Measurements from ENCODE around the gene ANO1.

ANO1 gene

GRCh38 chr11:70206982-70207376, 128.9 kb downstream of the ANO1 start:
- H3K18ac ChIP-seq (ENCODE audit: low read depth in 1 of 2, low read length in 2 of 2) = no peak overlapping the region
- H3K9me3 ChIP-seq (ENCODE audit: control insufficient read depth, low read length) = no peaks in the 10 kb centered on the region
- H2BK5ac ChIP-seq (ENCODE audit: low read depth, low read length, poor library complexity, severe bottlenecking) = no peak overlapping the region
- 92% methylated on average over 4 of the region's 6 CpGs for WGBS
- DNase-seq = no peak
- no peak overlapping the region for H2BK15ac ChIP-seq (ENCODE audit: low read depth, poor library complexity, severe bottlenecking)
- H2AK5ac ChIP-seq (ENCODE audit: low read length, severe bottlenecking) = no peak overlapping the region
- no peak overlapping the region for H3K14ac ChIP-seq (ENCODE audit: low read length in 2 of 2)
- H2AFZ ChIP-seq (ENCODE audit: low read depth, low read length) = no peak overlapping the region
- peaks cover 46 to 47% of the 10 kb centered on the region in 2 experiments for H3K36me3 ChIP-seq (ENCODE audit: control insufficient read depth in 1 of 2, insufficient read depth in 2 of 2, low read depth in 1 of 2, low read length in 2 of 2)
- no peak overlapping the region for H3K4ac ChIP-seq (ENCODE audit: low read depth in 1 of 2, low read length in 2 of 2)
- no peak overlapping the region for H4K8ac ChIP-seq (ENCODE audit: low read length)
- H3K4me3 ChIP-seq (ENCODE audit: insufficient read depth in 1 of 2, low read depth in 1 of 2, low read length in 2 of 2) = no peak overlapping the region
- H3K23ac ChIP-seq (ENCODE audit: low read length in 2 of 2) = no peak overlapping the region
- no peak overlapping the region for H3K4me2 ChIP-seq (ENCODE audit: low read length, poor library complexity, severe bottlenecking)
- H2BK120ac ChIP-seq (ENCODE audit: low read depth, low read length) = no peak overlapping the region
- H4K91ac ChIP-seq (ENCODE audit: low read length) = no peak overlapping the region
- H3K4me1 ChIP-seq (ENCODE audit: control insufficient read depth, insufficient read depth, low read depth, low read length) = peaks cover 48% of the 10 kb centered on the region
- H2BK12ac ChIP-seq (ENCODE audit: low read length in 2 of 2) = no peak overlapping the region
- no peak overlapping the region for H3K9ac ChIP-seq (ENCODE audit: low read length)
- H3K27ac ChIP-seq (ENCODE audit: low read length, poor library complexity, severe bottlenecking) = no peak overlapping the region
- H3K27me3 ChIP-seq (ENCODE audit: control insufficient read depth in 1 of 2, insufficient read depth in 1 of 2, low read length in 2 of 2) = no peaks in the 10 kb centered on the region
- peaks cover 17% of the 10 kb centered on the region for H3K79me1 ChIP-seq (replicated peaks; ENCODE audit: low read length, poor library complexity, severe bottlenecking)

DNA sequence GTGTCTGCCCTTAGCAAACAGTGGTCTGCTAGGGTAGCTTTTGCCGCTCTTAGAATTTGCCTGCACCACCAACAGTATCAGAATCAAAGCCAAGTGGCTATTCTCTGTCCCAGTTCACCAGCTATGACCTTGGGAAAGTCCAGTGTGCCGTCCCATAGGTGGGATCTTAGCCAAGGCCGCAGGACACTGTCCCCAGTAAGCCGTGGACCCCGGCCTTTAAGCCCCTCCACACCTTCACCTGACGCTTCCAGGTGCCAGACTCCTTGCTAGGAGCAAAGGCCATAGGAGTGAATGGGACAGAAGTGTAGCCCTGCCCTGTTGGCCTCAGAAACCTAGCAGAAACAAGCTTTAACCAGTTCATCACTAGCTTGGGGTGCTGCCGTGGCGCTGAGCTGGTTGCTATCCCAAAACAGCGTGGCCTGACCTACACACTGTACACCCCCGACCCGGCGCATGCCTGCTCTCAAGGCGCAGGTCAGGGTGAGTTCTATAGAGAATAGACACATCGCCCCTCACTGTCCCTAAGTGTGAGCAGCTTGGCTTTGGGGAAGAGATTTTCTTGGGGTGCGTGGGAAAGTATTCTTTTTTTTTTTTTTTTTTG, 129.5 kb downstream of the ANO1 start:
- Histone ChIP-seq H2AK5ac (ENCODE audit: low read length, severe bottlenecking) (peak overlapping the region; percentile 17), H3K9ac (ENCODE audit: low read length) (no peak overlapping the region), H3K4me1 (ENCODE audit: control insufficient read depth, insufficient read depth, low read depth, low read length) (peaks cover 49% of the 10 kb centered on the region), H3K27ac (ENCODE audit: low read length, poor library complexity, severe bottlenecking) (no peak overlapping the region), H3K23ac (ENCODE audit: low read length in 2 of 2) (no peak overlapping the region), H3K4ac (ENCODE audit: low read depth in 1 of 2, low read length in 2 of 2) (no peak overlapping the region), H3K4me3 (ENCODE audit: insufficient read depth in 1 of 2, low read depth in 1 of 2, low read length in 2 of 2) (no peak overlapping the region), H3K9me3 (ENCODE audit: control insufficient read depth, low read length) (no peaks in the 10 kb centered on the region), H3K4me2 (ENCODE audit: low read length, poor library complexity, severe bottlenecking) (no peak overlapping the region), H4K91ac (ENCODE audit: low read length) (no peak overlapping the region), H2BK15ac (ENCODE audit: low read depth, poor library complexity, severe bottlenecking) (no peak overlapping the region), H4K8ac (ENCODE audit: low read length) (no peak overlapping the region), H2BK12ac (ENCODE audit: low read length in 2 of 2) (peak overlapping the region in 1 of 2 experiments; percentile 54), H3K14ac (ENCODE audit: low read length in 2 of 2) (no peak overlapping the region), H2BK120ac (ENCODE audit: low read depth, low read length) (no peak overlapping the region), H3K36me3 (ENCODE audit: control insufficient read depth in 1 of 2, insufficient read depth in 2 of 2, low read depth in 1 of 2, low read length in 2 of 2) (peaks cover 46 to 47% of the 10 kb centered on the region in 2 experiments), H2AFZ (ENCODE audit: low read depth, low read length) (no peak overlapping the region), H3K79me1 (replicated peaks; ENCODE audit: low read length, poor library complexity, severe bottlenecking) (peaks cover 17% of the 10 kb centered on the region), H3K27me3 (ENCODE audit: control insufficient read depth in 1 of 2, insufficient read depth in 1 of 2, low read length in 2 of 2) (no peaks in the 10 kb centered on the region), H2BK5ac (ENCODE audit: low read depth, low read length, poor library complexity, severe bottlenecking) (no peak overlapping the region), H3K18ac (ENCODE audit: low read depth in 1 of 2, low read length in 2 of 2) (no peak overlapping the region)
- DNase-seq = no peak
- WGBS = 96% methylated on average over 14 of the region's 15 CpGs

- no peak overlapping the region for H3K4ac ChIP-seq (ENCODE audit: low read depth in 1 of 2, low read length in 2 of 2)
- H3K4me1 ChIP-seq (ENCODE audit: control insufficient read depth, insufficient read depth, low read depth, low read length) = peaks cover 48% of the 10 kb centered on the region
- H3K18ac ChIP-seq (ENCODE audit: low read depth in 1 of 2, low read length in 2 of 2) = no peak overlapping the region
- no peak overlapping the region for H2AFZ ChIP-seq (ENCODE audit: low read depth, low read length)
- H3K79me1 ChIP-seq (replicated peaks; ENCODE audit: low read length, poor library complexity, severe bottlenecking) = peaks cover 17% of the 10 kb centered on the region
- H2BK15ac ChIP-seq (ENCODE audit: low read depth, poor library complexity, severe bottlenecking) = no peak overlapping the region
- H3K23ac ChIP-seq (ENCODE audit: low read length in 2 of 2) = no peak overlapping the region
- no peaks in the 10 kb centered on the region for H3K27me3 ChIP-seq (ENCODE audit: control insufficient read depth in 1 of 2, insufficient read depth in 1 of 2, low read length in 2 of 2)
- no peaks in the 10 kb centered on the region for H3K9me3 ChIP-seq (ENCODE audit: control insufficient read depth, low read length)
- no peak overlapping the region for H2BK12ac ChIP-seq (ENCODE audit: low read length in 2 of 2)
- no peak overlapping the region for H3K4me2 ChIP-seq (ENCODE audit: low read length, poor library complexity, severe bottlenecking)
- H3K4me3 ChIP-seq (ENCODE audit: insufficient read depth in 1 of 2, low read depth in 1 of 2, low read length in 2 of 2) = no peak overlapping the region
- no peak for DNase-seq
- 98% methylated on average over 4 of the region's 6 CpGs for WGBS
- H3K9ac ChIP-seq (ENCODE audit: low read length) = peak overlapping the region; percentile 58
- no peak overlapping the region for H3K27ac ChIP-seq (ENCODE audit: low read length, poor library complexity, severe bottlenecking)
- no peak overlapping the region for H4K91ac ChIP-seq (ENCODE audit: low read length)
- no peak overlapping the region for H2BK120ac ChIP-seq (ENCODE audit: low read depth, low read length)
- H3K14ac ChIP-seq (ENCODE audit: low read length in 2 of 2) = no peak overlapping the region
- no peak overlapping the region for H2BK5ac ChIP-seq (ENCODE audit: low read depth, low read length, poor library complexity, severe bottlenecking)
- no peak overlapping the region for H4K8ac ChIP-seq (ENCODE audit: low read length)
- peaks cover 43 to 47% of the 10 kb centered on the region in 2 experiments for H3K36me3 ChIP-seq (ENCODE audit: control insufficient read depth in 1 of 2, insufficient read depth in 2 of 2, low read depth in 1 of 2, low read length in 2 of 2)
- H2AK5ac ChIP-seq (ENCODE audit: low read length, severe bottlenecking) = no peak overlapping the region
Measured at GRCh38 chr11:70209391-70209912, 131.3 kb downstream of the ANO1 start.

DNA sequence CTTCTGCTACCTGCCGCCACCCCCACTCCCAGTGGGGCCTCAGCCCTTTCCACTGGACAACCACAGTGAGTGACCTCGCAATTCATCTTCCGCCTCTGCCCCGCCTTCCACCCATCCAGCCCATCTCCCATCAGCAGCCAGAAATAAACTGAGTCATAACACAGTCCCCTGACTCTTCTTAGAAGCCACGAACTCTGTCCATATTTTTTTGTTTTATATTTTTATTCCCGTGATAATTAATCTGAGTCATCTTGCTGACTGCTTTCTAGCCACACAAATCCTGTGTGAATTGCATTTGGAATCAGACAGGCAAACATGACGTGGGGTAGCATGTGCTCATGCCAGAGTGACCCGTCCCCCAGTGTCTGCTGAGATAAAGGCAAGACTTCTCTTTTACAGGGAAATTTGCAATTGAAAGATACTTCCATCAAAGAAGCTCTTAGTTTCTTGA, 132.0 kb downstream of the ANO1 start:
- no peak overlapping the region for H2BK120ac ChIP-seq (ENCODE audit: low read depth, low read length)
- no peak overlapping the region for H3K4me2 ChIP-seq (ENCODE audit: low read length, poor library complexity, severe bottlenecking)
- no peak overlapping the region for H2BK15ac ChIP-seq (ENCODE audit: low read depth, poor library complexity, severe bottlenecking)
- H3K79me1 ChIP-seq (replicated peaks; ENCODE audit: low read length, poor library complexity, severe bottlenecking) = peaks cover 17% of the 10 kb centered on the region
- H3K18ac ChIP-seq (ENCODE audit: low read depth in 1 of 2, low read length in 2 of 2) = no peak overlapping the region
- DNase-seq = no peak
- no peak overlapping the region for H3K4me3 ChIP-seq (ENCODE audit: insufficient read depth in 1 of 2, low read depth in 1 of 2, low read length in 2 of 2)
- no peak overlapping the region for H4K91ac ChIP-seq (ENCODE audit: low read length)
- H2AK5ac ChIP-seq (ENCODE audit: low read length, severe bottlenecking) = no peak overlapping the region
- no peaks in the 10 kb centered on the region for H3K27me3 ChIP-seq (ENCODE audit: control insufficient read depth in 1 of 2, insufficient read depth in 1 of 2, low read length in 2 of 2)
- H2BK5ac ChIP-seq (ENCODE audit: low read depth, low read length, poor library complexity, severe bottlenecking) = no peak overlapping the region
- no peak overlapping the region for H2BK12ac ChIP-seq (ENCODE audit: low read length in 2 of 2)
- no peak overlapping the region for H3K27ac ChIP-seq (ENCODE audit: low read length, poor library complexity, severe bottlenecking)
- peak overlapping the region; percentile 84 for H3K9ac ChIP-seq (ENCODE audit: low read length)
- H3K9me3 ChIP-seq (ENCODE audit: control insufficient read depth, low read length) = no peaks in the 10 kb centered on the region
- no peak overlapping the region for H2AFZ ChIP-seq (ENCODE audit: low read depth, low read length)
- no peak overlapping the region for H3K14ac ChIP-seq (ENCODE audit: low read length in 2 of 2)
- no peak overlapping the region for H3K4ac ChIP-seq (ENCODE audit: low read depth in 1 of 2, low read length in 2 of 2)
- no peak overlapping the region for H4K8ac ChIP-seq (ENCODE audit: low read length)
- H3K23ac ChIP-seq (ENCODE audit: low read length in 2 of 2) = no peak overlapping the region
- H3K4me1 ChIP-seq (ENCODE audit: control insufficient read depth, insufficient read depth, low read depth, low read length) = peaks cover 44% of the 10 kb centered on the region
- H3K36me3 ChIP-seq (ENCODE audit: control insufficient read depth in 1 of 2, insufficient read depth in 2 of 2, low read depth in 1 of 2, low read length in 2 of 2) = peaks cover 39 to 44% of the 10 kb centered on the region in 2 experiments
- WGBS = 86% methylated on average over 7 of the region's 8 CpGs

All from mesenchymal stem cell (in vitro differentiated cells and primary cell).